C4-2B (cell line): ENCODE data around the gene DPM1.

Experiments used
- H3K27ac ChIP-seq: fragments of 450-650 bp; 2 replicates; pipeline ENCODE4 v1.5.1; 2017
- CTCF ChIP-seq: fragments of 450-650 bp; conservative IDR thresholded peaks from 2 replicates; pipeline ENCODE4 v1.5.1; 2017; ENCODE audit warnings: mild to moderate bottlenecking
- ZFX ChIP-seq: fragments of 450-650 bp; IDR thresholded peaks from 2 replicates; pipeline ENCODE4 v1.6.1; 2017

DPM1 gene

GRCh38 chr20:50916934-50917333 lies 41.4 kb downstream of the DPM1 start:
- H3K27ac ChIP-seq = no peak overlapping the region
- no peak for TF ChIP-seq ZFX
- TF ChIP-seq CTCF = no peak

GRCh38 chr20:50916257-50916656 lies 42.1 kb downstream of the DPM1 start:
- TF ChIP-seq CTCF (no peak), ZFX (no peak)
- H3K27ac ChIP-seq = no peak overlapping the region

- H3K27ac ChIP-seq = no peak overlapping the region
Measured at GRCh38 chr20:50915424-50915823, 42.9 kb downstream of the DPM1 start.

GRCh38 chr20:50913690-50914375 lies 44.5 kb downstream of the DPM1 start:
- no peak for TF ChIP-seq CTCF
- TF ChIP-seq ZFX = no peak
- H3K27ac ChIP-seq = no peak overlapping the region

More at GRCh38 chr20:50915424-50915823, 42.9 kb downstream of the DPM1 start:
- TF ChIP-seq CTCF (no peak), ZFX (no peak)

- TF ChIP-seq ZFX (no peak), CTCF (no peak)
- H3K27ac ChIP-seq = no peak overlapping the region
Measured at GRCh38 chr20:50911716-50912115, 46.6 kb downstream of the DPM1 start.

- TF ChIP-seq CTCF (no peak), ZFX (no peak)
- no peak overlapping the region for H3K27ac ChIP-seq
Measured at GRCh38 chr20:50911030-50911429, 47.3 kb downstream of the DPM1 start.

- no peak overlapping the region for H3K27ac ChIP-seq
- no peak for TF ChIP-seq CTCF
- TF ChIP-seq ZFX = no peak
Measured at GRCh38 chr20:50909413-50909812, 48.9 kb downstream of the DPM1 start.
